Vagina (tissue), 2 donors: ENCODE data around the gene CCDC141. TPM values are rescaled to one million over a fixed set of nuclear protein-coding genes. Genes with fewer than 3 reads are reported as not detected.

Experiments used
- DNase-seq, 2 donors: peaks; one replicate each; pipeline ENCODE4 v3.0.0-alpha.2; 2017; ENCODE audit errors: extremely low spot score in 2 of 2
- H3K27ac ChIP-seq: fragments of 200-600 bp; sonication (generic); one replicate; pipeline ENCODE4 v1.5.1; 2019
- H3K27me3 ChIP-seq: fragments of 200-600 bp; sonication (generic); one replicate; pipeline ENCODE4 v1.5.1; 2019
- H3K36me3 ChIP-seq, 2 donors: fragments of 200-600 bp; sonication (generic); one replicate each; pipeline ENCODE4 v1.5.1; 2017 to 2019
- H3K4me1 ChIP-seq: fragments of 200-600 bp; sonication (generic); one replicate; pipeline ENCODE4 v1.5.1; 2019
- H3K4me3 ChIP-seq, 2 donors: fragments of 200-600 bp; sonication (generic); 1 replicate in 1 of 2; 2 replicates in 1 of 2; pipeline ENCODE4 v1.5.1; 2016 to 2019
- H3K9me3 ChIP-seq: fragments of 200-600 bp; sonication (generic); one replicate; pipeline ENCODE4 v1.5.1; 2019
- CTCF ChIP-seq, 3 experiments: fragments of 450-650 bp in 2 of 3; fragments of 200-600 bp in 1 of 3; sonication (generic) in 1 of 3; IDR thresholded peaks; one replicate each; pipeline ENCODE4 v1.5.1; 2017 to 2019; ENCODE audit warnings: antibody characterized with exemption in 3 of 3, mild to moderate bottlenecking in 2 of 3, moderate library complexity in 2 of 3
- POLR2A ChIP-seq, 2 donors: fragments of 450-650 bp; IDR thresholded peaks; one replicate each; pipeline ENCODE4 v1.6.1; 2017; ENCODE audit warnings: antibody characterized with exemption in 2 of 2, mild to moderate bottlenecking in 2 of 2, moderate library complexity in 2 of 2
- POLR2AphosphoS5 ChIP-seq, 2 donors: sonication (generic); formaldehyde crosslinking; IDR thresholded peaks; one replicate each; pipeline ENCODE4 v1.9.0; 2017; ENCODE audit warnings: antibody characterized with exemption in 2 of 2, mild to moderate bottlenecking in 2 of 2, low read depth in 1 of 2; ENCODE audit not compliant: insufficient read depth in 1 of 2
- intact Hi-C: fragments of 100-400 bp; cut with DNase I; formaldehyde crosslinking; loops from one replicate; pipeline ENCODE4 v1.15.1; 2023
- total RNA-seq: library from RNA; depleted of rRNA; stranded (reverse); fragments of >200 nt; gene quantifications from one replicate; pipeline ENCODE4 v1.2.3, GENCODE V29; 2016

Gene CCDC141
- total RNA-seq, 1 donor from 2014 or later: 2.0 TPM

GRCh38 chr2:178943745-178944144 lies 106.2 kb downstream of the CCDC141 start:
- H3K27me3 ChIP-seq: no peaks in the 10 kb centered on the region
- intact Hi-C loops: no loop called here
- TF ChIP-seq CTCF (IDR thresholded peaks at IDR 0.05) (no peak), POLR2A (IDR thresholded peaks at IDR 0.05) (no peak), POLR2AphosphoS5 (IDR thresholded peaks at IDR 0.05; ENCODE audit: insufficient read depth in 1 of 2, low read depth in 1 of 2) (no peak)
- H3K4me3 ChIP-seq: no peak overlapping the region
- no peaks in the 10 kb centered on the region for H3K9me3 ChIP-seq
- no peak overlapping the region for H3K27ac ChIP-seq
- H3K4me1 ChIP-seq: no peaks in the 10 kb centered on the region
- H3K36me3 ChIP-seq: no peaks in the 10 kb centered on the region
- DNase-seq: no peak

- Histone ChIP-seq H3K27me3 (no peaks in the 10 kb centered on the region), H3K36me3 (no peaks in the 10 kb centered on the region), H3K9me3 (no peaks in the 10 kb centered on the region), H3K27ac (no peak overlapping the region), H3K4me3 (no peak overlapping the region), H3K4me1 (no peaks in the 10 kb centered on the region)
- intact Hi-C loops: no loop called here
- TF ChIP-seq CTCF (IDR thresholded peaks at IDR 0.05) (no peak), POLR2AphosphoS5 (IDR thresholded peaks at IDR 0.05; ENCODE audit: insufficient read depth in 1 of 2, low read depth in 1 of 2) (no peak), POLR2A (IDR thresholded peaks at IDR 0.05) (no peak)
- DNase-seq: no peak
Measured at GRCh38 chr2:178934571-178934970, 115.4 kb downstream of the CCDC141 start.

- Histone ChIP-seq H3K27me3 (no peaks in the 10 kb centered on the region), H3K9me3 (no peaks in the 10 kb centered on the region), H3K27ac (no peak overlapping the region), H3K4me3 (no peak overlapping the region), H3K36me3 (no peaks in the 10 kb centered on the region), H3K4me1 (no peaks in the 10 kb centered on the region)
- intact Hi-C loops: no loop called here
- TF ChIP-seq POLR2AphosphoS5 (IDR thresholded peaks at IDR 0.05; ENCODE audit: insufficient read depth in 1 of 2, low read depth in 1 of 2) (no peak), POLR2A (IDR thresholded peaks at IDR 0.05) (no peak), CTCF (IDR thresholded peaks at IDR 0.05) (no peak)
- DNase-seq: no peak
Measured at GRCh38 chr2:178933493-178933892, 116.4 kb downstream of the CCDC141 start.

GRCh38 chr2:178928077-178928476 lies 121.9 kb downstream of the CCDC141 start:
- H3K36me3 ChIP-seq: no peaks in the 10 kb centered on the region
- H3K9me3 ChIP-seq: no peaks in the 10 kb centered on the region
- intact Hi-C loops: no loop called here
- H3K27me3 ChIP-seq: no peaks in the 10 kb centered on the region
- no peak overlapping the region for H3K4me3 ChIP-seq
- H3K27ac ChIP-seq: no peak overlapping the region
- H3K4me1 ChIP-seq: no peaks in the 10 kb centered on the region
- no peak for DNase-seq
- TF ChIP-seq CTCF (IDR thresholded peaks at IDR 0.05) (no peak), POLR2AphosphoS5 (IDR thresholded peaks at IDR 0.05; ENCODE audit: insufficient read depth in 1 of 2, low read depth in 1 of 2) (no peak), POLR2A (IDR thresholded peaks at IDR 0.05) (no peak)

- H3K27ac ChIP-seq: no peak overlapping the region
- H3K27me3 ChIP-seq: no peaks in the 10 kb centered on the region
- intact Hi-C loops: no loop called here
- no peaks in the 10 kb centered on the region for H3K36me3 ChIP-seq
- no peaks in the 10 kb centered on the region for H3K4me1 ChIP-seq
- TF ChIP-seq POLR2A (IDR thresholded peaks at IDR 0.05) (no peak), POLR2AphosphoS5 (IDR thresholded peaks at IDR 0.05; ENCODE audit: insufficient read depth in 1 of 2, low read depth in 1 of 2) (no peak), CTCF (IDR thresholded peaks at IDR 0.05) (no peak)
- no peak overlapping the region for H3K4me3 ChIP-seq
- no peaks in the 10 kb centered on the region for H3K9me3 ChIP-seq
- no peak for DNase-seq
Measured at GRCh38 chr2:178927173-178927572, 122.8 kb downstream of the CCDC141 start.
